Endothelial cell of umbilical vein (primary cell): Measurements from ENCODE around the gene ENG.

Experiments
- EZH2 ChIP-seq: IDR thresholded peaks from 2 replicates; pipeline ENCODE4 v1.6.1; 2012; ENCODE audit warnings: borderline replicate concordance, low read depth, mild to moderate bottlenecking, moderate library complexity, low read length, inconsistent platforms; ENCODE audit not compliant: severe bottlenecking
- GATA2 ChIP-seq: IDR thresholded peaks from 2 replicates; pipeline ENCODE4 v1.7.0; 2011; ENCODE audit warnings: low read depth, mild to moderate bottlenecking, moderate library complexity, mixed read lengths, low read length; ENCODE audit not compliant: insufficient read length, insufficient read depth
- MYC ChIP-seq: IDR thresholded peaks from one replicate; pipeline ENCODE4 v1.6.1; 2011; ENCODE audit warnings: mild to moderate bottlenecking, low read depth, low read length
- POLR2A ChIP-seq: IDR thresholded peaks from 2 replicates; pipeline ENCODE4 v1.6.1; 2012; ENCODE audit warnings: low read depth, mild to moderate bottlenecking, control low read depth, low read length
- TF ChIP-seq, protein P1 (sequence below), 2 donors: IDR thresholded peaks; 1 replicate in 1 of 2; 2 replicates in 1 of 2; pipeline ENCODE4 v1.5.1; 2011; ENCODE audit warnings: low read length in 2 of 2, mild to moderate bottlenecking in 2 of 2, moderate library complexity in 2 of 2, control low read depth in 1 of 2, inconsistent platforms in 1 of 2, low read depth in 1 of 2; ENCODE audit not compliant: insufficient read depth in 1 of 2; ENCODE audit errors: extremely low read depth in 1 of 2
- TF ChIP-seq, protein P2 (sequence below): IDR thresholded peaks from 2 replicates; pipeline ENCODE4 v1.6.1; 2011; ENCODE audit not compliant: insufficient read depth, insufficient read length

- TF ChIP-seq, protein P1, sequence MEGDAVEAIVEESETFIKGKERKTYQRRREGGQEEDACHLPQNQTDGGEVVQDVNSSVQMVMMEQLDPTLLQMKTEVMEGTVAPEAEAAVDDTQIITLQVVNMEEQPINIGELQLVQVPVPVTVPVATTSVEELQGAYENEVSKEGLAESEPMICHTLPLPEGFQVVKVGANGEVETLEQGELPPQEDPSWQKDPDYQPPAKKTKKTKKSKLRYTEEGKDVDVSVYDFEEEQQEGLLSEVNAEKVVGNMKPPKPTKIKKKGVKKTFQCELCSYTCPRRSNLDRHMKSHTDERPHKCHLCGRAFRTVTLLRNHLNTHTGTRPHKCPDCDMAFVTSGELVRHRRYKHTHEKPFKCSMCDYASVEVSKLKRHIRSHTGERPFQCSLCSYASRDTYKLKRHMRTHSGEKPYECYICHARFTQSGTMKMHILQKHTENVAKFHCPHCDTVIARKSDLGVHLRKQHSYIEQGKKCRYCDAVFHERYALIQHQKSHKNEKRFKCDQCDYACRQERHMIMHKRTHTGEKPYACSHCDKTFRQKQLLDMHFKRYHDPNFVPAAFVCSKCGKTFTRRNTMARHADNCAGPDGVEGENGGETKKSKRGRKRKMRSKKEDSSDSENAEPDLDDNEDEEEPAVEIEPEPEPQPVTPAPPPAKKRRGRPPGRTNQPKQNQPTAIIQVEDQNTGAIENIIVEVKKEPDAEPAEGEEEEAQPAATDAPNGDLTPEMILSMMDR (IDR thresholded peaks at IDR 0.05; ENCODE audit: extremely low read depth in 1 of 2, insufficient read depth in 1 of 2, low read depth in 1 of 2, low read length in 2 of 2), result no peak
- TF ChIP-seq GATA2 (no peak), EZH2 (no peak), POLR2A (no peak), MYC (no peak)
- TF ChIP-seq, protein P2, sequence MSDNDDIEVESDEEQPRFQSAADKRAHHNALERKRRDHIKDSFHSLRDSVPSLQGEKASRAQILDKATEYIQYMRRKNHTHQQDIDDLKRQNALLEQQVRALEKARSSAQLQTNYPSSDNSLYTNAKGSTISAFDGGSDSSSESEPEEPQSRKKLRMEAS, result no peak
Observed at GRCh38 chr9:127847833-127848755, 6.4 kb downstream of the ENG start.
